Mesodermal cell (in vitro differentiated cells): ENCODE results near the gene MFSD11.
"Not testable (repeated sequence)": the region's sequence is repeated elsewhere in the genome, so short reads cannot be mapped to it uniquely, and the experiment has no call there.

Experiments used
- H3K27ac ChIP-seq: 2 replicates; pipeline ENCODE4 v1.7.0; 2013; ENCODE audit warnings: mild to moderate bottlenecking, low read depth, low read length, moderate library complexity; ENCODE audit not compliant: severe bottlenecking
- H3K36me3 ChIP-seq: 2 replicates; pipeline ENCODE4 v1.7.1; 2013; ENCODE audit warnings: mild to moderate bottlenecking, low read length, moderate library complexity; ENCODE audit not compliant: control insufficient read depth, insufficient read depth
- H3K4me1 ChIP-seq: one replicate; pipeline ENCODE4 v1.7.1; 2013; ENCODE audit warnings: mild to moderate bottlenecking, low read length; ENCODE audit not compliant: insufficient read depth, control insufficient read depth, poor library complexity, severe bottlenecking
- H3K4me3 ChIP-seq: 2 replicates; pipeline ENCODE4 v1.7.0; 2013; ENCODE audit warnings: low read length, control low read depth, mild to moderate bottlenecking; ENCODE audit not compliant: insufficient read depth, poor library complexity, severe bottlenecking; ENCODE audit errors: extremely low read depth
- H3K9me3 ChIP-seq: 2 replicates; pipeline ENCODE4 v1.7.1; 2013; ENCODE audit warnings: mild to moderate bottlenecking, low read length, moderate library complexity; ENCODE audit not compliant: control insufficient read depth
- WGBS, 2 experiments: methylation state at CpG; one replicate each; pipeline ENCODE4 v1.1.5; 2013; ENCODE audit warnings: missing lambda C conversion rate in 2 of 2; ENCODE audit not compliant: insufficient coverage in 2 of 2; 5-methylcytosine and 5-hydroxymethylcytosine counted together

The MFSD11 gene

DNA sequence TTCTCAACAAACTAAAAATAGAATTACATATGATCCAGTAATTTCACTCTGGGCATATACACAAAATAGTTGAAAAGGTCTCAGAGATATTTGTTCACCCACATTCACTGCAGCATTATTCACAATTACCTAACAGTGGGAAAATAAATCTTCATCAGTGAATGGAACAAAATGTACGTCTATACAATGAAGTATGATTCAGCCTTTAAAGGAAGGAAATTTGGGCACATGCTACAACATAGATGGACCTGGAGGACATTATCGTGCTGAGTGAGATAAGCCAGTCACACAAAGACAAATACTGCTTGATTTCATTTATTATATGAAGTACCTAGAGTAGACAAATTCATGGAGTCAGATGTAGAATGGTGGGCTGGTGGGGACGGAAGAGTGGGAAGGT is 47.0 kb downstream of the MFSD11 start:
- peaks cover 16% of the 10 kb centered on the region for H3K36me3 ChIP-seq
- WGBS, 2 experiments = 100% methylated on average over 1 of the region's 3 CpGs; no CpG with 5 or more reads in 1 of the 2 experiments
- H3K4me3 ChIP-seq = no peak overlapping the region
- H3K27ac ChIP-seq = no peak overlapping the region
- H3K4me1 ChIP-seq = peaks cover 10% of the 10 kb centered on the region
- no peaks in the 10 kb centered on the region for H3K9me3 ChIP-seq

DNA sequence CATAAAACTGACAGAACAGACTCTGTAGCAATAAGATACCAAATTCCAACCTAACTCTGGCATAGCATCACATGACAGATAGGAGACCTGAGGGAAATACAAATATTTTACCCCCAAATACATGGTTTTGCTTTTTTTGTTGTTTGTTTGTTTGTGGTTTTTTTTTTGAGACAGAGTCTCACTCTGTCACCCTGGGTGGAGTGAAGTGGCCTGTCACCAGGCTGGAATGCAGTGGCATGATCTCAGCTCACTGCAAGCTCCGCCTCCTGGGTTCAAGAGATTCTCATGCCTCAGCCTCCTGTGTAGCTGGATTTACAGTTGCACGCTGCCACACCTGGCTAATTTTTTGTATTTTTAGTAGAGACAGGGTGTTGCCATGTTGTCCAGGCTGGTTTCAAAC is 49.9 kb downstream of the MFSD11 start:
- Histone ChIP-seq H3K4me1 (peaks cover 20% of the 10 kb centered on the region), H3K27ac (peak overlapping the region; percentile 71)
- not testable (repeated sequence) for H3K36me3 ChIP-seq, H3K9me3 ChIP-seq, H3K4me3 ChIP-seq
- 73 to 90% methylated on average over 2 of the region's 2 CpGs for WGBS, 2 experiments

DNA sequence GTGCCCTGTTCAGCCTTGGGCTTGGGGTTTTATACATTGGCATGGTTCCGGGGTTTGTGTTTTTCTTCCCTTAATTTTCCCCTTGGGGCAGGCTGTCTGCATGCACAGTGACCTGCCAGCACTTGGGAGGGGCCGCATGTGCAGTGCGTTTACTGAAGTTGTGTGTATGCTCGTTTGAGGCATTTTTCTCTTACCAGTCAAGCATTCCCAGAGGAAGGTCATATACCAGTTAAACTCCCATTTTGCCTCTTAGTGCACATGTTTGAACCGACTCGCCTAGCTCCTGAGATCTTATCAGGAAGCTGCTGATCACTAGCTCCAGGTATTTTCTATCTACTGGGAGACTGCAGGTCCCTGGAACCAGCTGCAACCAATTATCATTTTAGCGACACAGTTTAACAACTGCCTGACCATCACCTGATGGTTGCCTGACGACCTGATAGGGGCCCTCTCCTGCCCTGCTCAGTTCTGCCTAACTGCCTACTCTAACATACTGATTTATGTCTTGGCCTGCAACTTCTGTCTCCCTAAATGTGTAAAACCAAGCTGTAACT is 51.4 kb downstream of the MFSD11 start:
- WGBS, 2 experiments = 86 to 88% methylated on average over 6 to 7 of the region's 8 CpGs
- Histone ChIP-seq H3K36me3 (no peaks in the 10 kb centered on the region), H3K4me3 (no peak overlapping the region), H3K4me1 (peaks cover 20% of the 10 kb centered on the region), H3K27ac (peak overlapping the region; percentile 20), H3K9me3 (no peaks in the 10 kb centered on the region)

DNA sequence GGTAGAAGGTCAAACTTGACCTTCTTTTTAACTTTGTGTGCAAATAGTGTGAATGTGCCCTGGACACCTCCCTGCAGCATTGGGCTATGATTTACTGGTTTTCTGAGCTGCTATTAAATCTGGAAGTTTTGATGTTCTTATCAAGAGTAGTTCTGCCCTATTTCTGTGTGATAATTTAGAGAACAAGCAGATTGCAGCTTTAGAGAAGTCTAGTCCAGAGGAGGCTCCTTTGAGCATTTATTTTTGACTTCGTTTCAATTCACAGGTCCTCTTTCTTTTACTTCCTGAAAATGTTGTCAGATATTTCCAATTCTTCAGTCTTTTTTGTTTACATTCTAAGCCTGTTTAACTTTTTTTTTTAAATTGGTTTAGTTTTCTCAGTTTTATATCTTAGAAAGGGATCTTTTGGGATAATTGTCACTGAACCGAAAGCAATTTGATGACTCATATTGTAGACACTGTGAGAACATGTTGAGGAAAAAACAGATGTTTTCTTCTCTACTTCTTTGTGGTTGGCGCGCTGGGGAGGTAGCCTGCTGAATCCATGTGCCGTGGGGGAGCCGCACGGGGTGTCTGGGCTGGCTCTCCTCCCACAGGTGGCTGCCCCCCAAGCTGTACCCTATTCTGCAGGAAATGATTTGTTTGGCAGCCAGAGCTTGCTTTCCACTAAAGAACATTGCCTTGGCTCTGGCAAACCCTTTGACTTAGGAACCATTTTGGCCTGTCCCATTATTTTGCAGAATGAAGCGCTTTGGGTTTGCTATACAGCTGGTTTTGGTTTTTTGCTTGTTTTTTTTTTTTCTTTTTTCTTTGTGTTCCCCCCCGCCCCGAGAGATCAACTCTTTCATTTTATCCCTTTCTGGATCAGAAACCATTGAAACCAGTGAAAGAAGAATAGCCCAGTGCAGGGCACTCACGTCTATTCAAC is 53.4 kb downstream of the MFSD11 start:
- H3K27ac ChIP-seq = peak overlapping the region; percentile 48
- H3K4me1 ChIP-seq = peaks cover 20% of the 10 kb centered on the region
- no peaks in the 10 kb centered on the region for H3K9me3 ChIP-seq
- H3K4me3 ChIP-seq = no peak overlapping the region
- whole genome bisulfite sequencing, 2 experiments = 92% methylated on average over 6 to 8 of the region's 11 CpGs
- no peaks in the 10 kb centered on the region for H3K36me3 ChIP-seq

DNA sequence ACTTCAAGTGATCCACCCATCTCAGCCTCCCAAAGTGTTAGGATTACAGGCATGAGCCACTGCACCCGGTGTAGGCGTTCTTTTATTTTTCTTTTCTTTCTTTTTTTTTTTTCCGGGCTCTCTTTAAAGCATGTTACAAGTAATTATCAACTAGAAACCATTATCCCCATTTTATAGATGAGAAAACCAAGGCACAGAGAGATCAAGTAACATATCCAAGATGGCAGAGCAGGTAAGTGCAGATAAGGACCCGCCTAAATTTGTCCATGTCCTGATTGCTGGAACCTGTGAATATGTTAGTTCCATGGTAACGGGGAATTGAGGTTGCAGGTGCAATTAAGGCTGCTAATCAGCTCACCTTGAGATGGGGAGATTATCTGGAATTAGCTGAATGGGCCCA is 54.4 kb downstream of the MFSD11 start:
- 95 to 98% methylated on average over 2 to 4 of the region's 5 CpGs for WGBS, 2 experiments
- no peaks in the 10 kb centered on the region for H3K9me3 ChIP-seq
- no peak overlapping the region for H3K27ac ChIP-seq
- no peaks in the 10 kb centered on the region for H3K36me3 ChIP-seq
- H3K4me1 ChIP-seq = peaks cover 20% of the 10 kb centered on the region
- no peak overlapping the region for H3K4me3 ChIP-seq

DNA sequence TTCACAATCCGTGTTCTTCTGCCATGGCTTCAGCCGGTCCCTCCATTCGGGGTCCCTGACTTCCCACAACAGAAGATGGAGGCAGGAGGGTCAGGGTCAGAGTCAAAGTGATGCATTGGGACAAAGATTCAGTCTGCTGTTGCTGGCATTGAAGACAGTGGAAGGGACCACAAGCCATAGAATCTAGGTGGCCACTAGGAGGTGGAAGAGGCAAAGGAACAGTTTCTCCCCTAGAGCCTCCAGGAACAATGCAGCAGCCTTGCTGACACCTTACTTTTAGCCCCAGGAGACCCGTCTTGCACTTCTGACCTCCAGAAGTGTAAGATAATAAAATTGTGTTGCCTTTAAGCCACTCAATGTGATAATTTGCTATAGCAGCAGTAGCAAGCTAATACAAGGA is 55.9 kb downstream of the MFSD11 start:
- no peak overlapping the region for H3K4me3 ChIP-seq
- 84 to 86% methylated on average over 3 to 4 of the region's 4 CpGs for WGBS, 2 experiments
- no peaks in the 10 kb centered on the region for H3K9me3 ChIP-seq
- H3K27ac ChIP-seq = no peak overlapping the region
- peaks cover 12% of the 10 kb centered on the region for H3K4me1 ChIP-seq
- no peaks in the 10 kb centered on the region for H3K36me3 ChIP-seq

DNA sequence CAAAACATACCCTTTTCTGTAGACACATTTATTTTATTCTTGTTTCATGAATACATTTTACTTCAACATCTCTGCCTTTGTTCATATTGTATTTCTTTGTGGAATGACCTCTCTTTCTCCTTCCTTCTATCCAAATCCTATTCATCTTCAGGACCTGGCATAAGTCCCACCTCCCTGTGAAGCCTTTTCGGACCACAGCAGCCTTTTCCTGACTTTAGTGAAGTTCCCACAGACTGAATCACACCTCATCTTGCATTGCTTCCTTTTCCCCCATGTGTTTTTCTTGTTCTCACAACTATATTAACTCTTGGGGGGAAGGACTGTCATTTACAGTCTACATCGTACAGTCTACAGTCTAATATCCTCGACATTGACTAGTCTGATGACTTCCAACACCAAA is 58.2 kb downstream of the MFSD11 start:
- Histone ChIP-seq H3K27ac (no peak overlapping the region), H3K36me3 (no peaks in the 10 kb centered on the region), H3K4me1 (peaks cover 12% of the 10 kb centered on the region), H3K9me3 (no peaks in the 10 kb centered on the region), H3K4me3 (no peak overlapping the region)
- WGBS, 2 experiments = 100% methylated on average over 2 of the region's 3 CpGs; no CpG with 5 or more reads in 1 of the 2 experiments

DNA sequence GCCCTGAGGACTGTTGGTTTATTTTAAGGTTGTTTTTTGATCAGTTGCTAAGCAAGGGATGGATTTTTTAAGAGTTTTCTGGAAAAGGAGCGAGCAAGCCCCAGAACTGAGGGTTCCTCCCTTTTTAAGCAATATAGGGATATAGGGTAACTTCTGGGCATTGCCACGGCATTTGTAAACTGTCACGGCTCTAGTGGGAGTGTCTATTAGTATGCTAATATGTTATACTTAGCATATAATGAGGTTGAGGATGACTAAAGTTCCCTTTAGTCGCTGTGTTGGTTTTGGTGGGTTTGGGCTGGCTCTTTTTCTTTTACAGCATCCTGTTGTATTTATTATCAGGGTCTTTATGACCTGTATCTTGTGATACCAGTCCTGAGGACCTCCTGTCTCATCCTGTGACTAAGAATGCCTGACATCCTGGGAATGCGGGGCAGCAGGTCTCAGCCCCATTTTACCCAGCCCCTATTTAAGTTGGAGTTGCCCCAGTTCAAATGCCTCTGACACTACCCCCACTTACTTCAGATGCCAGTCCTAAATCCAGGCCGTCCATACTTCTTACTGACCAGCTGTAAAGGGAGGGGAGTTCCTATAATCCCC is 59.4 kb downstream of the MFSD11 start:
- no peak overlapping the region for H3K4me3 ChIP-seq
- WGBS, 2 experiments = 78 to 94% methylated on average over 2 of the region's 6 CpGs
- H3K36me3 ChIP-seq = no peaks in the 10 kb centered on the region
- no peak overlapping the region for H3K27ac ChIP-seq
- peaks cover 5% of the 10 kb centered on the region for H3K4me1 ChIP-seq
- no peaks in the 10 kb centered on the region for H3K9me3 ChIP-seq

DNA sequence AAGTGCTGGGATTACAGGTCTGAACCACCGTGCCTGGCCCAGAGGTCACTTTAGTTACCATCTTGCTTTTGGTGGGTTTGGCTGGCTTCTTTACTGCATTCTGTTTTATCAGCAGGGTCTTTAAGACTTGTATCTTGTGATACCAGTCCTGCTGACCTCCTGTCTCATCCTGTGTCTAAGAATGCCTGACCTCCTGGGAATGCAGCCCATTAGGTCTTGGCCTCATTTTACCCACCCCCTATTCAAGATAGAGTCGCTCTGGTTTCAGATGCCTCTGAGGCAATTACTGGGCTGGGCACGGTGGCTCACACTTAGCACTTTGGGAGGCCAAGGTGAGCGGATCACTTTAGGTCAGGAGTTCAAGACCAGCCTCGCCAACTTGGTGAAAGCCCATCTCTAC is 63.8 kb downstream of the MFSD11 start:
- WGBS, 2 experiments = 74 to 93% methylated on average over 2 to 3 of the region's 5 CpGs
- Histone ChIP-seq H3K4me1 (peaks cover 5% of the 10 kb centered on the region), H3K4me3 (no peak overlapping the region), H3K27ac (peak overlapping the region; percentile 29), H3K36me3 (no peaks in the 10 kb centered on the region), H3K9me3 (no peaks in the 10 kb centered on the region)

DNA sequence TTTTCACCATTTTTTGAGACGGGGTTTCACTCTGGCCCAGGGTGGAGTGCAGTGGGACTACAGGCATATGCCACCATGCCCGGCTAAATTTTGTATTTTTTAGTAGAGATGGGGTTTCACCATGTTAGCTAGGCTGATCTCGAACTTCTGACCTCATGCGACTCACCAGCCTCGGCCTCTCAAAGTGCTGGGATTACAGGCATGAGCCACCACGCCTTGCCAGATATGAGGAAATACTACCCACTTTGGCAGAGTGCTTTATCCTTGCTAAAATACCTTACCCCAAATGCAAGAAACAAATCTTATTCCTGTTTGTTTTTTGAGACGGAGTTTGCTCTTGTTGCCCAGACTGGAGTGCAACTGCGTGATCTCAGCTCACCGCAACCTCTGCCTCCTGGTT is 67.4 kb downstream of the MFSD11 start:
- H3K9me3 ChIP-seq = no peaks in the 10 kb centered on the region
- WGBS, 2 experiments = 92 to 93% methylated on average over 8 of the region's 9 CpGs
- H3K4me3 ChIP-seq = no peak overlapping the region
- H3K36me3 ChIP-seq = no peaks in the 10 kb centered on the region
- no peak overlapping the region for H3K27ac ChIP-seq
- H3K4me1 ChIP-seq = peaks cover 3% of the 10 kb centered on the region

DNA sequence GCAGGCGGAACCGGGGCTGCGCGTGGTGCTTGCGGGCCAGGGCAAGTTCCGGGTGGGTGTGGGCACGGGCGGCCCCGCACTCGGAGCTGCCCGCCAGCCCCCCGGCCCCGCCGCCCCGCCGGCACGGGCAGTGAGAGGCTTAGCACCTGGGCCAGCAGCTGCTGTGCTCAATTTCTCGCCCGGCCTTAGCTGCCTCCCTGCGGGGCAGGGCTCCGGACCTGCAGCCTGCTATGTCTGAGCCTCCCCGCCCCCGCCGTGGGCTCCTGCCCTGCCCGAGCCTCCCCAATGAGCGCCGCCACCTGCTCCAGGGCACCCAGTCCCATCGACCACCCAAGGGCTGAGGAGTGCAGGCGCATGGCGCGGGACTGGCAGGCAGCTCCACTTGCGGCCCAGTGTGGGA is 68.2 kb downstream of the MFSD11 start:
- 85 to 90% methylated on average over 11 to 24 of the region's 32 CpGs for WGBS, 2 experiments
- not testable (repeated sequence) for H3K27ac ChIP-seq, H3K4me3 ChIP-seq, H3K36me3 ChIP-seq, H3K9me3 ChIP-seq, H3K4me1 ChIP-seq
